Measurements from ENCODE around the gene GALNT2.

DNA sequence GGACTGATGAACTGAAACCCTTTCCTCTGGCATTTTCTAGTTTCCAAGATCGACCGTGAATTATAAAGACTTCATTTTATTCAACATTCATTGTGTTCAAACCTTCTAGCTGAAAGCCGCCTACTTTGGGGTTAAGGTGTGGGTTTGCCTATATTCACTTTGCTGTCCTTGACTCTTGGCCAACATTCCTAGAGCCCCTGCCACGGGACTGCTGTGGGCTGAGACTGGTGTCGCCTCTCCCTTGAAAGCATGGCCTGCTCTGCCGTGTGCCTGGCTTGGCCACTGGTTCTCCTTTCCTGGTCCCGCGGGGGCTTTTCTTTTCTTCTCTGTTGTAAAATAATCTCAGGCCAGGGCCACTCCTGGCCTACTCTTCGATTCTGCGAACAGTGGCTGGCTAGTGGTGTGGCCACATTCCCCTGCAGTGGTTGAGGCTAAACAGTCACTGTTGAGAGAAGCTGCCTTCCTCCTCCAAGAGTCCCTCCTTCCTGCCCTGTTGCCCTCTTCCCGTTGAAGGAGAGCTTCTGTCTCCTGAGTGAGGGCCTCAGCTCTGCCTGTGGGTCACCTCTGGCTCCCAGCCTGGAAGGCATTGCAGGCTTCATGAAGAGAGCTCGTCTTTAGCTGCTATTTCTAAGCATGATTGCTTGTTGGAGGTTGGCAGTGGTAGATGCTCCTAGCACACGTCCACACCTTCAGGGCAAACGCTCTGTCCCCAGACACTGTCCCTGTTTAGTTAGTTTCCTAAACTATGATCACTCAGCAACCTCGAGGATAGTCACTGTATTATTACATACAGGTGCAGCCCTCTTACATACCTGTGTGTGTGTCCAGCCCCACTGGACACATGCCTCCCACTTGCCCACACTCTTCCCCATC is 80.5 kb downstream of the GALNT2 start:
- TF ChIP-seq JUNB (IDR thresholded peaks at IDR 0.05; ENCODE audit: unreplicated experiment), result no peak
- TF ChIP-seq, protein P1, sequence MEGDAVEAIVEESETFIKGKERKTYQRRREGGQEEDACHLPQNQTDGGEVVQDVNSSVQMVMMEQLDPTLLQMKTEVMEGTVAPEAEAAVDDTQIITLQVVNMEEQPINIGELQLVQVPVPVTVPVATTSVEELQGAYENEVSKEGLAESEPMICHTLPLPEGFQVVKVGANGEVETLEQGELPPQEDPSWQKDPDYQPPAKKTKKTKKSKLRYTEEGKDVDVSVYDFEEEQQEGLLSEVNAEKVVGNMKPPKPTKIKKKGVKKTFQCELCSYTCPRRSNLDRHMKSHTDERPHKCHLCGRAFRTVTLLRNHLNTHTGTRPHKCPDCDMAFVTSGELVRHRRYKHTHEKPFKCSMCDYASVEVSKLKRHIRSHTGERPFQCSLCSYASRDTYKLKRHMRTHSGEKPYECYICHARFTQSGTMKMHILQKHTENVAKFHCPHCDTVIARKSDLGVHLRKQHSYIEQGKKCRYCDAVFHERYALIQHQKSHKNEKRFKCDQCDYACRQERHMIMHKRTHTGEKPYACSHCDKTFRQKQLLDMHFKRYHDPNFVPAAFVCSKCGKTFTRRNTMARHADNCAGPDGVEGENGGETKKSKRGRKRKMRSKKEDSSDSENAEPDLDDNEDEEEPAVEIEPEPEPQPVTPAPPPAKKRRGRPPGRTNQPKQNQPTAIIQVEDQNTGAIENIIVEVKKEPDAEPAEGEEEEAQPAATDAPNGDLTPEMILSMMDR (conservative IDR thresholded peaks at IDR 0.05; ENCODE audit: low read depth in 2 of 2), result no peak
- no peak for TF ChIP-seq EZH2 (IDR thresholded peaks at IDR 0.05; ENCODE audit: low read depth, unreplicated experiment)
- TF ChIP-seq, protein P2, sequence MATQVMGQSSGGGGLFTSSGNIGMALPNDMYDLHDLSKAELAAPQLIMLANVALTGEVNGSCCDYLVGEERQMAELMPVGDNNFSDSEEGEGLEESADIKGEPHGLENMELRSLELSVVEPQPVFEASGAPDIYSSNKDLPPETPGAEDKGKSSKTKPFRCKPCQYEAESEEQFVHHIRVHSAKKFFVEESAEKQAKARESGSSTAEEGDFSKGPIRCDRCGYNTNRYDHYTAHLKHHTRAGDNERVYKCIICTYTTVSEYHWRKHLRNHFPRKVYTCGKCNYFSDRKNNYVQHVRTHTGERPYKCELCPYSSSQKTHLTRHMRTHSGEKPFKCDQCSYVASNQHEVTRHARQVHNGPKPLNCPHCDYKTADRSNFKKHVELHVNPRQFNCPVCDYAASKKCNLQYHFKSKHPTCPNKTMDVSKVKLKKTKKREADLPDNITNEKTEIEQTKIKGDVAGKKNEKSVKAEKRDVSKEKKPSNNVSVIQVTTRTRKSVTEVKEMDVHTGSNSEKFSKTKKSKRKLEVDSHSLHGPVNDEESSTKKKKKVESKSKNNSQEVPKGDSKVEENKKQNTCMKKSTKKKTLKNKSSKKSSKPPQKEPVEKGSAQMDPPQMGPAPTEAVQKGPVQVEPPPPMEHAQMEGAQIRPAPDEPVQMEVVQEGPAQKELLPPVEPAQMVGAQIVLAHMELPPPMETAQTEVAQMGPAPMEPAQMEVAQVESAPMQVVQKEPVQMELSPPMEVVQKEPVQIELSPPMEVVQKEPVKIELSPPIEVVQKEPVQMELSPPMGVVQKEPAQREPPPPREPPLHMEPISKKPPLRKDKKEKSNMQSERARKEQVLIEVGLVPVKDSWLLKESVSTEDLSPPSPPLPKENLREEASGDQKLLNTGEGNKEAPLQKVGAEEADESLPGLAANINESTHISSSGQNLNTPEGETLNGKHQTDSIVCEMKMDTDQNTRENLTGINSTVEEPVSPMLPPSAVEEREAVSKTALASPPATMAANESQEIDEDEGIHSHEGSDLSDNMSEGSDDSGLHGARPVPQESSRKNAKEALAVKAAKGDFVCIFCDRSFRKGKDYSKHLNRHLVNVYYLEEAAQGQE (IDR thresholded peaks at IDR 0.05; ENCODE audit: unreplicated experiment), result no peak
- TF ChIP-seq POLR2AphosphoS5 (IDR thresholded peaks at IDR 0.05; ENCODE audit: low read depth), result no peak
- TF ChIP-seq EZH2phosphoT487 (IDR thresholded peaks at IDR 0.05; ENCODE audit: unreplicated experiment), result no peak
- TF ChIP-seq, protein P3, sequence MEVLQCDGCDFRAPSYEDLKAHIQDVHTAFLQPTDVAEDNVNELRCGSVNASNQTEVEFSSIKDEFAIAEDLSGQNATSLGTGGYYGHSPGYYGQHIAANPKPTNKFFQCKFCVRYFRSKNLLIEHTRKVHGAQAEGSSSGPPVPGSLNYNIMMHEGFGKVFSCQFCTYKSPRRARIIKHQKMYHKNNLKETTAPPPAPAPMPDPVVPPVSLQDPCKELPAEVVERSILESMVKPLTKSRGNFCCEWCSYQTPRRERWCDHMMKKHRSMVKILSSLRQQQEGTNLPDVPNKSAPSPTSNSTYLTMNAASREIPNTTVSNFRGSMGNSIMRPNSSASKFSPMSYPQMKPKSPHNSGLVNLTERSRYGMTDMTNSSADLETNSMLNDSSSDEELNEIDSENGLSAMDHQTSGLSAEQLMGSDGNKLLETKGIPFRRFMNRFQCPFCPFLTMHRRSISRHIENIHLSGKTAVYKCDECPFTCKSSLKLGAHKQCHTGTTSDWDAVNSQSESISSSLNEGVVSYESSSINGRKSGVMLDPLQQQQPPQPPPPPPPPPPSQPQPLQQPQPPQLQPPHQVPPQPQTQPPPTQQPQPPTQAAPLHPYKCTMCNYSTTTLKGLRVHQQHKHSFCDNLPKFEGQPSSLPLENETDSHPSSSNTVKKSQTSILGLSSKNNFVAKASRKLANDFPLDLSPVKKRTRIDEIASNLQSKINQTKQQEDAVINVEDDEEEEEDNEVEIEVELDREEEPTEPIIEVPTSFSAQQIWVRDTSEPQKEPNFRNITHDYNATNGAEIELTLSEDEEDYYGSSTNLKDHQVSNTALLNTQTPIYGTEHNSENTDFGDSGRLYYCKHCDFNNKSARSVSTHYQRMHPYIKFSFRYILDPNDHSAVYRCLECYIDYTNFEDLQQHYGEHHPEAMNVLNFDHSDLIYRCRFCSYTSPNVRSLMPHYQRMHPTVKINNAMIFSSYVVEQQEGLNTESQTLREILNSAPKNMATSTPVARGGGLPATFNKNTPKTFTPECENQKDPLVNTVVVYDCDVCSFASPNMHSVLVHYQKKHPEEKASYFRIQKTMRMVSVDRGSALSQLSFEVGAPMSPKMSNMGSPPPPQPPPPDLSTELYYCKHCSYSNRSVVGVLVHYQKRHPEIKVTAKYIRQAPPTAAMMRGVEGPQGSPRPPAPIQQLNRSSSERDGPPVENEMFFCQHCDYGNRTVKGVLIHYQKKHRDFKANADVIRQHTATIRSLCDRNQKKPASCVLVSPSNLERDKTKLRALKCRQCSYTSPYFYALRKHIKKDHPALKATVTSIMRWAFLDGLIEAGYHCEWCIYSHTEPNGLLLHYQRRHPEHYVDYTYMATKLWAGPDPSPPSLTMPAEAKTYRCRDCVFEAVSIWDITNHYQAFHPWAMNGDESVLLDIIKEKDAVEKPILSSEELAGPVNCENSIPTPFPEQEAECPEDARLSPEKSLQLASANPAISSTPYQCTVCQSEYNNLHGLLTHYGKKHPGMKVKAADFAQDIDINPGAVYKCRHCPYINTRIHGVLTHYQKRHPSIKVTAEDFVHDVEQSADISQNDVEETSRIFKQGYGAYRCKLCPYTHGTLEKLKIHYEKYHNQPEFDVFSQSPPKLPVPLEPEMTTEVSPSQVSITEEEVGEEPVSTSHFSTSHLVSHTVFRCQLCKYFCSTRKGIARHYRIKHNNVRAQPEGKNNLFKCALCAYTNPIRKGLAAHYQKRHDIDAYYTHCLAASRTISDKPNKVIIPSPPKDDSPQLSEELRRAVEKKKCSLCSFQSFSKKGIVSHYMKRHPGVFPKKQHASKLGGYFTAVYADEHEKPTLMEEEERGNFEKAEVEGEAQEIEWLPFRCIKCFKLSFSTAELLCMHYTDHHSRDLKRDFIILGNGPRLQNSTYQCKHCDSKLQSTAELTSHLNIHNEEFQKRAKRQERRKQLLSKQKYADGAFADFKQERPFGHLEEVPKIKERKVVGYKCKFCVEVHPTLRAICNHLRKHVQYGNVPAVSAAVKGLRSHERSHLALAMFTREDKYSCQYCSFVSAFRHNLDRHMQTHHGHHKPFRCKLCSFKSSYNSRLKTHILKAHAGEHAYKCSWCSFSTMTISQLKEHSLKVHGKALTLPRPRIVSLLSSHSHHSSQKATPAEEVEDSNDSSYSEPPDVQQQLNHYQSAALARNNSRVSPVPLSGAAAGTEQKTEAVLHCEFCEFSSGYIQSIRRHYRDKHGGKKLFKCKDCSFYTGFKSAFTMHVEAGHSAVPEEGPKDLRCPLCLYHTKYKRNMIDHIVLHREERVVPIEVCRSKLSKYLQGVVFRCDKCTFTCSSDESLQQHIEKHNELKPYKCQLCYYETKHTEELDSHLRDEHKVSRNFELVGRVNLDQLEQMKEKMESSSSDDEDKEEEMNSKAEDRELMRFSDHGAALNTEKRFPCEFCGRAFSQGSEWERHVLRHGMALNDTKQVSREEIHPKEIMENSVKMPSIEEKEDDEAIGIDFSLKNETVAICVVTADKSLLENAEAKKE (CRISPR knock-in tag; IDR thresholded peaks at IDR 0.05), result no peak
- no peak for TF ChIP-seq CREB1 (CRISPR knock-in tag; IDR thresholded peaks at IDR 0.05; ENCODE audit: low read depth)
- TF ChIP-seq NANOG (IDR thresholded peaks at IDR 0.05; ENCODE audit: borderline replicate concordance), result no peak
- no peak for TF ChIP-seq ZNF331 (CRISPR knock-in tag; IDR thresholded peaks at IDR 0.05; ENCODE audit: low read depth)
- TF ChIP-seq ZNF114 (CRISPR knock-in tag; IDR thresholded peaks at IDR 0.05), result no peak

Measured in GM23338 (cell line).